ENCODE results near the gene TRIML2. TPM values are rescaled to one million over a fixed set of nuclear protein-coding genes. Genes with fewer than 3 reads are reported as not detected.

TRIML2 gene
- total RNA-seq, 6 experiments from 2014 or later, result not detected

- H3K36me3 ChIP-seq, result no peaks in the 10 kb centered on the region
Measured at GRCh38 chr4:188139141-188139540, 29.7 kb upstream of the TRIML2 start, which contains the start of gene TRIML1. Gene TRIML1 (plus strand): TSS chr4:188139441. CDS start chr4:188139559, 118 bp downstream.

DNA sequence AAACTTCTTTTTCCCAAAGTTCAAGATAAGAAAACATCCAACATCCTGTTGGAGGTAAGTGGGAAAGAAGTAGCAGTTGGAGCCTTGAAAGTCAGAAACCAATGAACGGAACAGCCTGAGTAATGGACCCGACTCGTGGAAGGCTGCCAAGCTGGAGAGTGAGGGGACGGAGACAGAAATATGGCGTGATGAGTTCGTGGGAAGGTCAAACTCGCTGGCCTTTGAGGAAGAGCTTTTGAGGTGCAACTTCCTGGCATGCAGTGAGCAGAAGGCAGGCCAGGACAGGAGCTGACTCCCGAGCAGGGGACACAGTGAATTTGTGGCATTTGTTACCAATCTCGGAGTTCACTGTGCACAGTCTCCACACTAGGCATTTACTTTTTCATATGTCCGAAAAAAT is 28.8 kb upstream of the TRIML2 start:
- 23% methylated on average over 10 of the region's 10 CpGs for WGBS (ENCODE audit: insufficient coverage, low coverage, low lambda C conversion rate, missing lambda C conversion rate)
- Histone ChIP-seq H3K27me3 (no peaks in the 10 kb centered on the region), H3K4me3 (no peak overlapping the region), H3K4me1 (no peaks in the 10 kb centered on the region), H3K27ac (no peak overlapping the region), H3K36me3 (no peaks in the 10 kb centered on the region), H3K9me3 (no peaks in the 10 kb centered on the region)
- TF ChIP-seq, protein P1, sequence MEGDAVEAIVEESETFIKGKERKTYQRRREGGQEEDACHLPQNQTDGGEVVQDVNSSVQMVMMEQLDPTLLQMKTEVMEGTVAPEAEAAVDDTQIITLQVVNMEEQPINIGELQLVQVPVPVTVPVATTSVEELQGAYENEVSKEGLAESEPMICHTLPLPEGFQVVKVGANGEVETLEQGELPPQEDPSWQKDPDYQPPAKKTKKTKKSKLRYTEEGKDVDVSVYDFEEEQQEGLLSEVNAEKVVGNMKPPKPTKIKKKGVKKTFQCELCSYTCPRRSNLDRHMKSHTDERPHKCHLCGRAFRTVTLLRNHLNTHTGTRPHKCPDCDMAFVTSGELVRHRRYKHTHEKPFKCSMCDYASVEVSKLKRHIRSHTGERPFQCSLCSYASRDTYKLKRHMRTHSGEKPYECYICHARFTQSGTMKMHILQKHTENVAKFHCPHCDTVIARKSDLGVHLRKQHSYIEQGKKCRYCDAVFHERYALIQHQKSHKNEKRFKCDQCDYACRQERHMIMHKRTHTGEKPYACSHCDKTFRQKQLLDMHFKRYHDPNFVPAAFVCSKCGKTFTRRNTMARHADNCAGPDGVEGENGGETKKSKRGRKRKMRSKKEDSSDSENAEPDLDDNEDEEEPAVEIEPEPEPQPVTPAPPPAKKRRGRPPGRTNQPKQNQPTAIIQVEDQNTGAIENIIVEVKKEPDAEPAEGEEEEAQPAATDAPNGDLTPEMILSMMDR (IDR thresholded peaks at IDR 0.05), result no peak
- TF ChIP-seq POLR2A (IDR thresholded peaks at IDR 0.05), result no peak
- intact Hi-C loops (cut with DNase I), result no loop called here
- ATAC-seq (peak in 3 of 4 donors; percentile 49 to 78 (median 65)), DNase-seq (peak in 2 of 3 donors; percentile 50 to 55)

More at GRCh38 chr4:188139141-188139540, 29.7 kb upstream of the TRIML2 start, which contains the start of gene TRIML1:
- no peaks in the 10 kb centered on the region for H3K27me3 ChIP-seq
- H3K4me3 ChIP-seq, result no peak within 1 kb of the TSS
- H3K9me3 ChIP-seq, result no peaks in the 10 kb centered on the region
- intact Hi-C loops (cut with DNase I), result no loop called here
- WGBS (ENCODE audit: insufficient coverage, low coverage, low lambda C conversion rate, missing lambda C conversion rate), result 40% methylated on average over 1 of the region's 3 CpGs
- ATAC-seq, result no peak
- no peak for DNase-seq
- H3K4me1 ChIP-seq, result no peaks in the 10 kb centered on the region
- H3K27ac ChIP-seq, result no peak within 1 kb of the TSS
- TF ChIP-seq, protein P1 (IDR thresholded peaks at IDR 0.05), result no peak
- TF ChIP-seq POLR2A (IDR thresholded peaks at IDR 0.05), result no peak

DNA sequence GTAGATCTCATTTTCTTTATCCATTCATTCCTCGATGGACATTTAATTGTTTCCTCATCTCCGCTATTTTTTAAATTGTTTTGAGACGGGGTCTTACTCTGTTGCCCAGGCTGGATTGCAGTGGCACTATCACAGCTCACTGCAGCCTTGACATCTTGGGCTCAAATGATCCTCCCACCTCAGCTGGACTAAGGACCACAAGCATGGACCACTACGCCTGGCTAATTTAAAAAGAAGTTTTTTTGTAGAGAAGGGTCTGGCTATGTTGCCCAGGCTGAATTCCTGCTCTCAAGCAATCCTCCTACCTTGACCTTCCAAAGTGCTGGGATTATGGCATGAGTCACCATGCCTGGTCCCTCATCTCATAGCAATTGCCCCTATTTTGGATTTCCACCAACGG is 22.8 kb upstream of the TRIML2 start:
- Histone ChIP-seq H3K9me3 (no peaks in the 10 kb centered on the region), H3K27me3 (no peaks in the 10 kb centered on the region), H3K4me3 (no peak overlapping the region), H3K4me1 (no peaks in the 10 kb centered on the region), H3K27ac (no peak overlapping the region), H3K36me3 (no peaks in the 10 kb centered on the region)
- DNase-seq (no peak), ATAC-seq (no peak)
- WGBS (ENCODE audit: insufficient coverage, low coverage, low lambda C conversion rate, missing lambda C conversion rate), result 53% methylated on average over 5 of the region's 5 CpGs
- intact Hi-C loops (cut with DNase I), result no loop called here
- TF ChIP-seq, protein P1 (IDR thresholded peaks at IDR 0.05), result no peak
- TF ChIP-seq POLR2A (IDR thresholded peaks at IDR 0.05), result no peak

DNA sequence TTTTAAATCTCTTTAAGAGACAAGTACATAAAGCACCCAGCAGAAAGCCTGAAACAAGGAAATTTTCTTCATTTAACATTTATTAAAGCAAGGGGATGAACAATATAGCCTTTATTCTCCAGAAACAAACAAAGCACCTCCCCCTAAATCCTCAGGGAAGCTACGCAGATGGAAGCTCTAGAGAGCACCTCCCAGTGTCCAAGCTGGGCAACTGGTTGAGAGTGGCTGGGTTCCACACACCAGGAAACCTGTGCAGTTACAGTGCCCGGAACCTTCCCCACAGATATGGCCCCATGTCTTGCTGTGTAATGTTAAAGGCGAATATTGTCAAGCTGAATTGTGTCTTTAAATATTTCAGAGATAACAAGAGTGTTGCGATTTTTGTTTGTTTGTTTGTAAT is 21.0 kb upstream of the TRIML2 start:
- Histone ChIP-seq H3K9me3 (no peaks in the 10 kb centered on the region), H3K4me3 (no peak overlapping the region), H3K36me3 (no peaks in the 10 kb centered on the region), H3K4me1 (no peaks in the 10 kb centered on the region), H3K27ac (no peak overlapping the region), H3K27me3 (no peaks in the 10 kb centered on the region)
- TF ChIP-seq, protein P1 (IDR thresholded peaks at IDR 0.05), result no peak
- TF ChIP-seq POLR2A (IDR thresholded peaks at IDR 0.05), result no peak
- no peak for ATAC-seq
- DNase-seq, result no peak
- 61% methylated on average over 4 of the region's 4 CpGs for WGBS (ENCODE audit: insufficient coverage, low coverage, low lambda C conversion rate, missing lambda C conversion rate)
- intact Hi-C loops (cut with DNase I), result no loop called here

Data from right lobe of liver (tissue), 6 donors.